Measurements from ENCODE around the gene SPAG17. TPM values are rescaled to one million over a fixed set of nuclear protein-coding genes. Genes with fewer than 3 reads are reported as not detected.

SPAG17 gene
- total RNA-seq, 1 experiment from 2014 or later, result not detected

GRCh38 chr1:118206966-118207365 lies 21.9 kb upstream of the SPAG17 start:
- POLR2A ChIA-PET (ENCODE audit: low non-redundant PET), result no interaction called here
- CTCF ChIA-PET, result no interaction called here
- TF ChIP-seq EZH2 (IDR thresholded peaks at IDR 0.05; ENCODE audit: borderline replicate concordance, low read depth, low read length, poor library complexity, severe bottlenecking) (no peak), CTCF (conservative IDR thresholded peaks at IDR 0.05; ENCODE audit: low read depth, low read length) (no peak)
- H3K36me3 ChIP-seq (ENCODE audit: insufficient read depth, low read length, poor library complexity, severe bottlenecking), result no peaks in the 10 kb centered on the region
- no peaks in the 10 kb centered on the region for H3K9me3 ChIP-seq (ENCODE audit: low read depth, low read length, poor library complexity, severe bottlenecking)
- H3K27me3 ChIP-seq (replicated peaks; ENCODE audit: insufficient read depth, low read depth, low read length, poor library complexity), result no peaks in the 10 kb centered on the region
- no peak overlapping the region for H3K27ac ChIP-seq (ENCODE audit: low read depth, low read length, poor library complexity, severe bottlenecking)
- H3K4me3 ChIP-seq (ENCODE audit: low read depth, low read length, poor library complexity, severe bottlenecking), result no peak overlapping the region
- intact Hi-C loops (cut with micrococcal nuclease; ENCODE audit: unreplicated experiment), result no loop called here
- BruUV-seq (replicated peaks), result no TSS peak
- no peaks in the 10 kb centered on the region for H3K4me1 ChIP-seq (ENCODE audit: insufficient read depth, low read length, poor library complexity, severe bottlenecking)
- no peak for DNase-seq (ENCODE audit: low spot score)

GRCh38 chr1:118204648-118205047 lies 19.6 kb upstream of the SPAG17 start:
- Histone ChIP-seq H3K27me3 (replicated peaks; ENCODE audit: insufficient read depth, low read depth, low read length, poor library complexity) (no peaks in the 10 kb centered on the region), H3K27ac (ENCODE audit: low read depth, low read length, poor library complexity, severe bottlenecking) (no peak overlapping the region), H3K9me3 (ENCODE audit: low read depth, low read length, poor library complexity, severe bottlenecking) (no peaks in the 10 kb centered on the region), H3K4me1 (ENCODE audit: insufficient read depth, low read length, poor library complexity, severe bottlenecking) (no peaks in the 10 kb centered on the region), H3K36me3 (ENCODE audit: insufficient read depth, low read length, poor library complexity, severe bottlenecking) (no peaks in the 10 kb centered on the region), H3K4me3 (ENCODE audit: low read depth, low read length, poor library complexity, severe bottlenecking) (no peak overlapping the region)
- CTCF ChIA-PET, result no interaction called here
- POLR2A ChIA-PET (ENCODE audit: low non-redundant PET), result no interaction called here
- BruUV-seq (replicated peaks), result no TSS peak
- TF ChIP-seq EZH2 (IDR thresholded peaks at IDR 0.05; ENCODE audit: borderline replicate concordance, low read depth, low read length, poor library complexity, severe bottlenecking) (no peak), CTCF (conservative IDR thresholded peaks at IDR 0.05; ENCODE audit: low read depth, low read length) (no peak)
- intact Hi-C loops (cut with micrococcal nuclease; ENCODE audit: unreplicated experiment), result no loop called here
- DNase-seq (ENCODE audit: low spot score), result no peak

GRCh38 chr1:118204105-118204504 lies 19.1 kb upstream of the SPAG17 start:
- CTCF ChIA-PET, result no interaction called here
- Histone ChIP-seq H3K4me3 (ENCODE audit: low read depth, low read length, poor library complexity, severe bottlenecking) (no peak overlapping the region), H3K36me3 (ENCODE audit: insufficient read depth, low read length, poor library complexity, severe bottlenecking) (no peaks in the 10 kb centered on the region), H3K27me3 (replicated peaks; ENCODE audit: insufficient read depth, low read depth, low read length, poor library complexity) (no peaks in the 10 kb centered on the region), H3K9me3 (ENCODE audit: low read depth, low read length, poor library complexity, severe bottlenecking) (no peaks in the 10 kb centered on the region), H3K4me1 (ENCODE audit: insufficient read depth, low read length, poor library complexity, severe bottlenecking) (no peaks in the 10 kb centered on the region), H3K27ac (ENCODE audit: low read depth, low read length, poor library complexity, severe bottlenecking) (no peak overlapping the region)
- POLR2A ChIA-PET (ENCODE audit: low non-redundant PET), result no interaction called here
- TF ChIP-seq EZH2 (IDR thresholded peaks at IDR 0.05; ENCODE audit: borderline replicate concordance, low read depth, low read length, poor library complexity, severe bottlenecking), result no peak
- TF ChIP-seq CTCF (conservative IDR thresholded peaks at IDR 0.05; ENCODE audit: low read depth, low read length), result no peak
- DNase-seq (ENCODE audit: low spot score), result no peak
- BruUV-seq (replicated peaks), result no TSS peak
- intact Hi-C loops (cut with micrococcal nuclease; ENCODE audit: unreplicated experiment), result no loop called here
